HepG2 (cell line): ENCODE results near the gene HIPK3. TPM values are rescaled to one million over a fixed set of nuclear protein-coding genes. Genes with fewer than 3 reads are reported as not detected.

Experiments
- CCAR2 ChIP-seq: fragments of 200-400 bp; formaldehyde crosslinking; optimal IDR thresholded peaks from 2 replicates; pipeline ENCODE3; 2018; ENCODE audit warnings: low read depth, mild to moderate bottlenecking, low read length, moderate library complexity
- DPF2 ChIP-seq: sonication (generic); formaldehyde crosslinking; IDR thresholded peaks from 2 replicates; pipeline ENCODE4 v1.4.0; 2020; ENCODE audit warnings: mild to moderate bottlenecking, low read depth, missing genetic modification reagents, borderline replicate concordance
- EHMT2 ChIP-seq: fragments of 200-600 bp; sonication (generic); IDR thresholded peaks from 2 replicates; pipeline ENCODE4 v1.7.0; 2017; ENCODE audit warnings: antibody characterized with exemption, low read depth, low read length, borderline replicate concordance
- GABPB1 ChIP-seq: IDR thresholded peaks from 2 replicates; pipeline ENCODE4 v1.6.1; 2016; ENCODE audit warnings: mild to moderate bottlenecking, missing genetic modification reagents, moderate library complexity, missing compliant biosample characterization
- HOXA7 ChIP-seq: sonication (generic); formaldehyde crosslinking; IDR thresholded peaks from 2 replicates; pipeline ENCODE4 v1.8.1; 2022; ENCODE audit warnings: mild to moderate bottlenecking, missing genetic modification reagents, moderate library complexity
- KAT8 ChIP-seq: IDR thresholded peaks from 2 replicates; pipeline ENCODE4 v1.6.1; 2016; ENCODE audit warnings: missing genetic modification reagents, missing compliant biosample characterization
- MEIS2 ChIP-seq: sonication (generic); formaldehyde crosslinking; IDR thresholded peaks from 2 replicates; pipeline ENCODE4 v1.9.0; 2021; ENCODE audit warnings: mild to moderate bottlenecking, missing genetic modification reagents
- TAF15 ChIP-seq: fragments of 200-400 bp; formaldehyde crosslinking; IDR thresholded peaks from one replicate; pipeline ENCODE4 v1.6.1; 2018; ENCODE audit warnings: mild to moderate bottlenecking, low read depth, low read length; ENCODE audit not compliant: poor library complexity, severe bottlenecking
- TBL1XR1 ChIP-seq: fragments of 150-350 bp; IDR thresholded peaks from 2 replicates; pipeline ENCODE4 v1.6.1; 2014; ENCODE audit warnings: borderline replicate concordance, low read length; ENCODE audit not compliant: partially characterized antibody
- ZNF138 ChIP-seq: sonication (generic); formaldehyde crosslinking; IDR thresholded peaks from 2 replicates; pipeline ENCODE4 v1.5.0; 2020; ENCODE audit warnings: mild to moderate bottlenecking, low read depth, missing genetic modification reagents
- ZNF33B ChIP-seq: sonication (generic); formaldehyde crosslinking; IDR thresholded peaks from 2 replicates; pipeline ENCODE4 v1.5.1; 2020; ENCODE audit warnings: mild to moderate bottlenecking, missing genetic modification reagents
- ZSCAN12 ChIP-seq: sonication (generic); formaldehyde crosslinking; IDR thresholded peaks from 2 replicates; pipeline ENCODE4 v1.9.0; 2021; ENCODE audit warnings: mild to moderate bottlenecking, missing genetic modification reagents
- polyA plus RNA-seq, 8 experiments: library from polyadenylated mRNA; depleted of rRNA in 3 of 8; stranded (reverse) in 7 of 8; unstranded in 1 of 8; fragments of >200 nt; fragmentation: Illumina TruSeq in 4 of 8; extraction: Trizol in 4 of 8; gene quantifications; 2 replicates each; pipeline versions ENCODE4 v1.2.1 to v1.2.3, GENCODE V29; 2011 to 2016; ENCODE audit warnings: low read depth in 4 of 8, missing spikeins in 1 of 8, mixed read lengths in 1 of 8; ENCODE audit not compliant: insufficient read depth in 1 of 8
- total RNA-seq, 5 experiments: library from RNA; depleted of rRNA; stranded (reverse); fragments of >200 nt; fragmentation: Illumina TruSeq; extraction: Trizol; gene quantifications; 2 replicates each; pipeline ENCODE4 v1.2.3, GENCODE V29; 2016; ENCODE audit warnings: low read depth in 1 of 5
- TF ChIP-seq, protein P1 (sequence below): conservative IDR thresholded peaks from 2 replicates; pipeline ENCODE4 v1.6.1; 2018; ENCODE audit warnings: missing genetic modification reagents
- TF ChIP-seq, protein P2 (sequence below): sonication (generic); formaldehyde crosslinking; IDR thresholded peaks from 2 replicates; pipeline ENCODE4 v1.4.0; 2020; ENCODE audit warnings: mild to moderate bottlenecking, missing genetic modification reagents
- TF ChIP-seq, protein P3 (sequence below): IDR thresholded peaks from 2 replicates; pipeline ENCODE4 v1.6.1; 2016; ENCODE audit warnings: low read depth, borderline replicate concordance
- TF ChIP-seq, protein P4 (sequence below): sonication (generic); formaldehyde crosslinking; IDR thresholded peaks from 2 replicates; pipeline ENCODE4 v1.5.0; 2020; ENCODE audit warnings: mild to moderate bottlenecking, missing genetic modification reagents, borderline replicate concordance
- TF ChIP-seq, protein P5 (sequence below): sonication (generic); formaldehyde crosslinking; IDR thresholded peaks from 2 replicates; pipeline ENCODE4 v1.5.0; 2020; ENCODE audit warnings: mild to moderate bottlenecking, missing genetic modification reagents
- TF ChIP-seq, protein P6 (sequence below): sonication (generic); formaldehyde crosslinking; IDR thresholded peaks from 2 replicates; pipeline ENCODE4 v1.4.0; 2020; ENCODE audit warnings: missing genetic modification reagents

HIPK3 gene
- total and polyA plus RNA-seq, 2 of the 13 experiments (the other 11 are each of a cell fraction or from before 2014, with no cell fraction given) = 20.5 to 44.3 TPM

DNA sequence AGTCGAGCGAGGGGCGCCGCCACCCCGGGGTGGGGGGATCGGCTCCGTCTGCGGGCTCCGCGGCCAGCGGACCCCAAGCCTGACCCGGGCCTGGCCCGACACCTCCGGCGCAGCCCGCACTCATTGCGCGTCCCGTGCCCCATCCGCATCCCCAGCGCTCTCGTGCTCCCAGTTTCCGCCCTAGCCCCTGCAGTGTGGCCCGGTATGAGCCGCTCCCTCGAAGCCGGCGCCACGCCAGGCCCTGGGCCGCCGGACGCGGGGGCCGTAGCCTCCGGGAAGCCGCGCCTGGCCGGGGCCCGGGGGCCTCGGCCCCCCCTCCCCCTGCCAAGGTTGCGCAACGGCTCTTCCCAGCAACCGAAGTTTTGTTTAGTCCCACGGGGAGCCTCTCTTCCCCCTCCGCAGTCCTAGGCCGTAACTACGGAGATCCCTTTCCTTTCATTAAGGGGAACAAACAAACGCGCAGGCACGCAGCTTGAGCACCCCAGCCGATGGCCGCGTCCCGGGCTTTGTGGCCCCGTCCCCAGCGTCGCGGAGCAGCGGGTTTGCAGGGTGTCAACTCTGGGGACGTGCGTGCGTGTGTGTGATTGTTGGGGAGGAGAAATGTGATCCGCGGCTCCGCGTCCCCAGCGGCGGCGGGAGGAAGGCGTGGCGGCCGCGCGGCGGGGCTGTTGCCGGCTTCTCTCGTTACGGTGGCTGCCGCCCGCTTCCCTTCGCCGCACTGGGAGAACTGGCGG lies 883 bp downstream of the HIPK3 start (continued):
- TF ChIP-seq, protein P1, sequence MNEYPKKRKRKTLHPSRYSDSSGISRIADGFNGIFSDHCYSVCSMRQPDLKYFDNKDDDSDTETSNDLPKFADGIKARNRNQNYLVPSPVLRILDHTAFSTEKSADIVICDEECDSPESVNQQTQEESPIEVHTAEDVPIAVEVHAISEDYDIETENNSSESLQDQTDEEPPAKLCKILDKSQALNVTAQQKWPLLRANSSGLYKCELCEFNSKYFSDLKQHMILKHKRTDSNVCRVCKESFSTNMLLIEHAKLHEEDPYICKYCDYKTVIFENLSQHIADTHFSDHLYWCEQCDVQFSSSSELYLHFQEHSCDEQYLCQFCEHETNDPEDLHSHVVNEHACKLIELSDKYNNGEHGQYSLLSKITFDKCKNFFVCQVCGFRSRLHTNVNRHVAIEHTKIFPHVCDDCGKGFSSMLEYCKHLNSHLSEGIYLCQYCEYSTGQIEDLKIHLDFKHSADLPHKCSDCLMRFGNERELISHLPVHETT (CRISPR knock-in tag) = peak; percentile 24; the same call in 1 of the 2 replicates
- TF ChIP-seq, protein P2, sequence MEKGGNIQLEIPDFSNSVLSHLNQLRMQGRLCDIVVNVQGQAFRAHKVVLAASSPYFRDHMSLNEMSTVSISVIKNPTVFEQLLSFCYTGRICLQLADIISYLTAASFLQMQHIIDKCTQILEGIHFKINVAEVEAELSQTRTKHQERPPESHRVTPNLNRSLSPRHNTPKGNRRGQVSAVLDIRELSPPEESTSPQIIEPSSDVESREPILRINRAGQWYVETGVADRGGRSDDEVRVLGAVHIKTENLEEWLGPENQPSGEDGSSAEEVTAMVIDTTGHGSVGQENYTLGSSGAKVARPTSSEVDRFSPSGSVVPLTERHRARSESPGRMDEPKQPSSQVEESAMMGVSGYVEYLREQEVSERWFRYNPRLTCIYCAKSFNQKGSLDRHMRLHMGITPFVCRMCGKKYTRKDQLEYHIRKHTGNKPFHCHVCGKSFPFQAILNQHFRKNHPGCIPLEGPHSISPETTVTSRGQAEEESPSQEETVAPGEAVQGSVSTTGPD (CRISPR knock-in tag) = no peak
- TF ChIP-seq, protein P3, sequence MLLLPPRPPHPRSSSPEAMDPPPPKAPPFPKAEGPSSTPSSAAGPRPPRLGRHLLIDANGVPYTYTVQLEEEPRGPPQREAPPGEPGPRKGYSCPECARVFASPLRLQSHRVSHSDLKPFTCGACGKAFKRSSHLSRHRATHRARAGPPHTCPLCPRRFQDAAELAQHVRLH (CRISPR knock-in tag) = no peak
- TF ChIP-seq ZNF138 (CRISPR knock-in tag) (no peak), KAT8 (CRISPR knock-in tag) (peak; percentile 53; the same call in 1 of the 2 replicates), CCAR2 (no peak), MEIS2 (CRISPR knock-in tag) (0 out of 2 replicates have a peak, but pooled peaks have one; percentile 68), TAF15 (no peak), DPF2 (CRISPR knock-in tag) (no peak), ZNF33B (CRISPR knock-in tag) (no peak), EHMT2 (no peak), TBL1XR1 (peak; percentile 27), GABPB1 (CRISPR knock-in tag) (peak; percentile 57), HOXA7 (CRISPR knock-in tag) (no peak), ZSCAN12 (CRISPR knock-in tag) (0 out of 2 replicates have a peak, but pooled peaks have one; percentile 28)
- TF ChIP-seq, protein P4, sequence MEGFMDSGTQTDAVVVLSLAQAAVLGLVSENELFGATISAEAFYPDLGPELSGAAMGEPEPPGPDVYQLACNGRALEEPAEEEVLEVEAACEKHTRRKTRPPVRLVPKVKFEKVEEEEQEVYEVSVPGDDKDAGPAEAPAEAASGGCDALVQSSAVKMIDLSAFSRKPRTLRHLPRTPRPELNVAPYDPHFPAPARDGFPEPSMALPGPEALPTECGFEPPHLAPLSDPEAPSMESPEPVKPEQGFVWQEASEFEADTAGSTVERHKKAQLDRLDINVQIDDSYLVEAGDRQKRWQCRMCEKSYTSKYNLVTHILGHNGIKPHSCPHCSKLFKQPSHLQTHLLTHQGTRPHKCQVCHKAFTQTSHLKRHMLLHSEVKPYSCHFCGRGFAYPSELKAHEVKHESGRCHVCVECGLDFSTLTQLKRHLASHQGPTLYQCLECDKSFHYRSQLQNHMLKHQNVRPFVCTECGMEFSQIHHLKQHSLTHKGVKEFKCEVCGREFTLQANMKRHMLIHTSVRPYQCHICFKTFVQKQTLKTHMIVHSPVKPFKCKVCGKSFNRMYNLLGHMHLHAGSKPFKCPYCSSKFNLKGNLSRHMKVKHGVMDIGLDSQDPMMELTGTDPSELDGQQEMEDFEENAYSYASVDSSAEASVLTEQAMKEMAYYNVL (CRISPR knock-in tag) = 0 out of 2 replicates have a peak, but pooled peaks have one; percentile 9
- TF ChIP-seq, protein P5, sequence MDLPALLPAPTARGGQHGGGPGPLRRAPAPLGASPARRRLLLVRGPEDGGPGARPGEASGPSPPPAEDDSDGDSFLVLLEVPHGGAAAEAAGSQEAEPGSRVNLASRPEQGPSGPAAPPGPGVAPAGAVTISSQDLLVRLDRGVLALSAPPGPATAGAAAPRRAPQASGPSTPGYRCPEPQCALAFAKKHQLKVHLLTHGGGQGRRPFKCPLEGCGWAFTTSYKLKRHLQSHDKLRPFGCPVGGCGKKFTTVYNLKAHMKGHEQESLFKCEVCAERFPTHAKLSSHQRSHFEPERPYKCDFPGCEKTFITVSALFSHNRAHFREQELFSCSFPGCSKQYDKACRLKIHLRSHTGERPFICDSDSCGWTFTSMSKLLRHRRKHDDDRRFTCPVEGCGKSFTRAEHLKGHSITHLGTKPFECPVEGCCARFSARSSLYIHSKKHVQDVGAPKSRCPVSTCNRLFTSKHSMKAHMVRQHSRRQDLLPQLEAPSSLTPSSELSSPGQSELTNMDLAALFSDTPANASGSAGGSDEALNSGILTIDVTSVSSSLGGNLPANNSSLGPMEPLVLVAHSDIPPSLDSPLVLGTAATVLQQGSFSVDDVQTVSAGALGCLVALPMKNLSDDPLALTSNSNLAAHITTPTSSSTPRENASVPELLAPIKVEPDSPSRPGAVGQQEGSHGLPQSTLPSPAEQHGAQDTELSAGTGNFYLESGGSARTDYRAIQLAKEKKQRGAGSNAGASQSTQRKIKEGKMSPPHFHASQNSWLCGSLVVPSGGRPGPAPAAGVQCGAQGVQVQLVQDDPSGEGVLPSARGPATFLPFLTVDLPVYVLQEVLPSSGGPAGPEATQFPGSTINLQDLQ (CRISPR knock-in tag) = 0 out of 2 replicates have a peak, but pooled peaks have one; percentile 13
- TF ChIP-seq, protein P6, sequence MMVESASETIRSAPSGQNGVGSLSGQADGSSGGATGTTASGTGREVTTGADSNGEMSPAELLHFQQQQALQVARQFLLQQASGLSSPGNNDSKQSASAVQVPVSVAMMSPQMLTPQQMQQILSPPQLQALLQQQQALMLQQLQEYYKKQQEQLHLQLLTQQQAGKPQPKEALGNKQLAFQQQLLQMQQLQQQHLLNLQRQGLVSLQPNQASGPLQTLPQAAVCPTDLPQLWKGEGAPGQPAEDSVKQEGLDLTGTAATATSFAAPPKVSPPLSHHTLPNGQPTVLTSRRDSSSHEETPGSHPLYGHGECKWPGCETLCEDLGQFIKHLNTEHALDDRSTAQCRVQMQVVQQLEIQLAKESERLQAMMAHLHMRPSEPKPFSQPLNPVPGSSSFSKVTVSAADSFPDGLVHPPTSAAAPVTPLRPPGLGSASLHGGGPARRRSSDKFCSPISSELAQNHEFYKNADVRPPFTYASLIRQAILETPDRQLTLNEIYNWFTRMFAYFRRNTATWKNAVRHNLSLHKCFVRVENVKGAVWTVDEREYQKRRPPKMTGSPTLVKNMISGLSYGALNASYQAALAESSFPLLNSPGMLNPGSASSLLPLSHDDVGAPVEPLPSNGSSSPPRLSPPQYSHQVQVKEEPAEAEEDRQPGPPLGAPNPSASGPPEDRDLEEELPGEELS = peak; percentile 7
